GM12874 (cell line): ENCODE data around the gene TCHH.

Source experiments
- TF ChIP-seq, protein P1 (sequence below): IDR thresholded peaks from 2 replicates; pipeline ENCODE4 v1.5.1; 2011; ENCODE audit warnings: low read depth, mild to moderate bottlenecking, control low read depth, low read length, moderate library complexity; ENCODE audit not compliant: insufficient read depth

The TCHH gene

DNA sequence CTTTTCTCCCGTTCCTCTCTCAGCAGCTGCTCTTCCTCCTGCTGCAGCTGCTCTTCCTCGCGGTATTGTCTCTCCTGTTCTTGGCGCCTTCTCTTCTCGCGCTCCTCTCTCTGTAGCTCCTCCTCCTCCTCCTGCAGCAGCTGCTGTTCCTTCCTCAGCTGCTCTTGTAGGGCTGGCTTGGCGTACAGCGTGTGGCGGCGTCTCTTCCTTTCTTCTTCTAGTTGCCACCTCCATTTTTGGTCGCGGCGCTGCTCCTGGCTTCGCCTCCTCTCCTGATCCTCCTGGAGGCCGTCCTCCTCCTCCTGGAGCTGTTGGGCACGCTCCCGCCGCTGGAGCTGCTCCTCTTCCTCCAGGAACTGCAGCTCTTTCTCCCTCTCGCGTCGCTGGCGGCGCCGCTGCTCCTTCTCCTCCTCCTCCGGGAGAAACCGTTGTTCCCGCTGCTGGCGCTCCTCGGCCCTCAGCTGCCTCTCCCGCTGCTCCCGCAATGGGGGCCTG, 4.8 kb downstream of the TCHH start:
- TF ChIP-seq, protein P1, sequence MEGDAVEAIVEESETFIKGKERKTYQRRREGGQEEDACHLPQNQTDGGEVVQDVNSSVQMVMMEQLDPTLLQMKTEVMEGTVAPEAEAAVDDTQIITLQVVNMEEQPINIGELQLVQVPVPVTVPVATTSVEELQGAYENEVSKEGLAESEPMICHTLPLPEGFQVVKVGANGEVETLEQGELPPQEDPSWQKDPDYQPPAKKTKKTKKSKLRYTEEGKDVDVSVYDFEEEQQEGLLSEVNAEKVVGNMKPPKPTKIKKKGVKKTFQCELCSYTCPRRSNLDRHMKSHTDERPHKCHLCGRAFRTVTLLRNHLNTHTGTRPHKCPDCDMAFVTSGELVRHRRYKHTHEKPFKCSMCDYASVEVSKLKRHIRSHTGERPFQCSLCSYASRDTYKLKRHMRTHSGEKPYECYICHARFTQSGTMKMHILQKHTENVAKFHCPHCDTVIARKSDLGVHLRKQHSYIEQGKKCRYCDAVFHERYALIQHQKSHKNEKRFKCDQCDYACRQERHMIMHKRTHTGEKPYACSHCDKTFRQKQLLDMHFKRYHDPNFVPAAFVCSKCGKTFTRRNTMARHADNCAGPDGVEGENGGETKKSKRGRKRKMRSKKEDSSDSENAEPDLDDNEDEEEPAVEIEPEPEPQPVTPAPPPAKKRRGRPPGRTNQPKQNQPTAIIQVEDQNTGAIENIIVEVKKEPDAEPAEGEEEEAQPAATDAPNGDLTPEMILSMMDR = no peak

DNA sequence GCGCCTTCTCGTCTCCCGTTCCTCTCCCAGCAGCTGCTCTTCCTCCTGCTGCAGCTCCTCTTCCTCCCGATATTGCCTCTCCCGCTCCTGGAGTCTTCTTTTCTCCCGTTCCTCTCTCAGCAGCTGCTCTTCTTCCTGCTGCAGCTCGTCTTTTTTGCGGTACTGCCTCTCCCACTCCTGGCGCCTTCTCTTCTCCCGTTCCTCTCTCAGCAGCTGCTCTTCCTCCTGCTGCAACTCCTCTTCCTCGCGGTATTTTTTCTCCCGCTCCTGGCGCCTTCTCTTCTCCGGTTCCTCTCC, 5.3 kb downstream of the TCHH start:
- TF ChIP-seq, protein P1 = no peak

DNA sequence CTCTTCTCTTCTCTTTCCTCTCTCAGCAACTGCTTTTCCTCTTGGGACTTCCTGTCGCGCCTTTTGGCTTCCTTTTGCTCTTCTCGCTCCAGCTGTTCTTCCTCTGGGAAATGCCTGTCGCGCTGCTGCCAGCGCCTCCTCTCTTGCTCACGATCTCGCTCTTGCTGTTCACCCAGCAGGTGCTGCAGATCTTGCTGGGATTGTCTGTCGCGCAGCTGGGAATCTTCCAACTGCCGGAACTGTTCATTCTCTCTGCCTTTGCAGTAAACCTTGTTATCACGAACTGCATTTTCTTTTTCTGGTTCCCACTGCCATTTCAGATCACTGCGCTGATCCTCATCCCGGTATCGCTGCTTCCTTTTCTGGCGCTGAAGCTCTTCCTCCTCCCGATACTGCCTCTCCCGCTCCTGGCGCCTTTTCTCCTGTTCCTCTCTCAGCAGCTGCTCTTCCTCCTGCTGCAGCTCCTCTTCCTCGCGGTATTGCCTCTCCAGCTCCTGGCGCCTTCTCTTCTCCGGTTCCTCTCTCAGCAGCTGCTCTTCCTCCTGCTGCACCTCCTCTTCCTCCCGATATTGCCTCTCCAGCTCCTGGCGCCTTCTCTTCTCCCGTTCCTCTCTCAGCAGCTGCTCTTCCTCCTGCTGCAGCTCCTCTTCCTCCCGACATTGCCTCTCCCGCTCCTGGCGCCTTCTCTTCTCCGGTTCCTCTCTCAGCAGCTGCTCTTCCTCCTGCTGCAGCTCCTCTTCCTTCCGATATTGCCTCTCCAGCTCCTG, 5.8 kb downstream of the TCHH start:
- TF ChIP-seq, protein P1 = no peak

DNA sequence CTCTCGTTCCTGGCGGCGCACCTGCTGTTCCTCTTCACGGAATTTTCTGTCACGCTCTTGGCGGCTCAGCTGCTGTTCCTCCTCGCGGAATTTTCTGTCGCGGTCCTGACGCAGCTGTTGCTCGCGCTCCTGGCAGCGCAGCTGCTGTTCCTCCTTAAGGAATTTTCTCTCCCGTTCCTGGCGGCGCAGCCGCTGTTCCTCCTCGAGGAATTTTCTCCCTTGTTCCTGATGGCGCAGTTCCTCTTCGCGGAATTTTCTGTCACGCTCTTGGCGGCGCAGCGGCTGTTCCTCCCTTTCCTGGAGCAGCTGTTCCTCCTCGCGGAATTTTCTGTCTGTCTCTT, 6.4 kb downstream of the TCHH start:
- TF ChIP-seq, protein P1 = no peak

DNA sequence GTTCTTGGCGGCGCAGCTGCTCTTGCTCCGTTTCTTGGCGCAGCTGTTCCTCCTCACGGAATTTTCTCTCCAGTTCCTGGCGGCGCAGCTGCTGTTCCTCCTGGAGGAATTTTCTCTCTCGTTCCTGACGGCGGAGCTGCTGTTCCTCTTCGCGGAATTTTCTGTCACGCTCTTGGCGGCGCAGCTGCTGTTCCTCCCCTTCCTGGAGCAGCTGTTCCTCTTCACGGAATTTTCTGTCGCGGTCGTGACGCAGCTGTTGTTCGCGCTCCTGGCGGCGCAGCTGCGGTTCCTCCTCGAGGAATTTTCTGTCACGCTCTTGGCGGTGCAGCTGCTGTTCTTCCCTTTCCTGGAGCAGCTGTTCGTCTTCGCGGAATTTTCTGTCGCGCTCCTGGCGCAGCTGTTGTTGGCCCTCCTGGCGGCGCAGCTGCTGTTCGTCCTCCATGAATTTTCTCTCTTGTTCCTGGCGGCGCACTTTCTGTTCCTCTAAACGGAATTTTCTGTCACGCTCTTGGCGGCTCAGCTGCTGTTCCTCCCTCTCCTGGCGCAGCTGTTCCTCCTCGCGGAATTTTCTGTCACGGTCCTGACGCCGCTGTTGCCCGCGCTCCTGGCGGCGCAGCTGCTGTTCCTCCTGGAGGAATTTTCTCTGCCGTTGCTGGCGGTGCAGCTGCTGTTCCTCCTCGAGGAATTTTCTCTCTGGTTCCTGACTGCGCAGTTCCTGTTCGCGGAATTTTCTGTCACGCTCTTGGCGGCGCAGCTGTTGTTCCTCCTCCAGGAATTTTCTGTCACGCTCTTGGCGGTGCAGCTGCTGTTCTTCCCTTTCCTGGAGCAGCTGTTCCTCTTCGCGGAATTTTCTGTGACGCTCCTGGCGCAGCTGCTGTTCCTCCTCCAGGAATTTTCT, 7.0 kb downstream of the TCHH start:
- TF ChIP-seq, protein P1 = no peak

DNA sequence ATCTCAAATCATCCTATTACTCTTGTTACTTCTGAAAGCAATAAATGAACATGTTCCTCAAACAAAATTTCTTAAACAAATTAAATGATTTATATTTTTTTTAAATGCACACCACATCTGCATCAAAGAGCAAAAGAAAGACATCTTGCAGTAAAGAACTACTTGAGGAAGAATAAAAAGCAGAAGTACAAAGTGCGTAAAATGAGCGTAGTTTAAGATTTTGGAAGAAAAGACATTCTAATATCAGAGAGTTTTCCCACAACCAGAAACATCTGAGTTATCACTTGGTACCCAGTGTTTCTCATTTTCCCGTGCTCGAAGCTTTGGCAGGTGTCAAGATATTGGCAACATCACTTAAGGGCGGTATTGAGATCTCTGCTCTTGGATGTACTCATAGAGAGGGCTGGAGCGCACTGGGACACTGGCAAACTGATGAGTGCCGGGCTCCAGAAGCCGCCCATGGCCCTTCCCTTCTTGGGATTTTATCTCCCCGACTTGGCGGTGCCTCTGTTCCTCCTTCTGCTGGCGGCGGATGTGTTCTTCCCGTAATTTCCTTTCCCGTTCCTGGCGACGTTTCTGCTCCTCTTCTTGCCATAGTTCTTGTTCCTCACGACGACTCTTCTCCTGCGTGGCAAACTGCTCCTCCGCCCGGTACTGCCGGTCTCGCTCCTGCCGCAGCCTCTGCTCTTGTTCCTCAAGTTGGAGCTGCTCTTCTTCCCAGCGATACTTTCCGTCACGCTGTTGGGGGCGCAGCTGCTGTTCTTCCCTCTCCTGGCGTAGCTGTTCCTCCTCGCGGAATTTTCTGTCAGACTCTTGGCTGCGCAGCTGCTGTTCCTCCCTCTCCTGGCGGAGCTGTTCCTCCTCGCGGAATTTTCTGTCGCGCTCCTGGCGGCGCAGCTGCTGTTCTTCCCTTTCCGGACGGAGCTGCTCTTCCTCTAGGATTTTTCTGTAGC, 7.9 kb downstream of the TCHH start:
- TF ChIP-seq, protein P1 = no peak
